Measurements from ENCODE around the gene PGAP3.

- TF ChIP-seq, protein P1, sequence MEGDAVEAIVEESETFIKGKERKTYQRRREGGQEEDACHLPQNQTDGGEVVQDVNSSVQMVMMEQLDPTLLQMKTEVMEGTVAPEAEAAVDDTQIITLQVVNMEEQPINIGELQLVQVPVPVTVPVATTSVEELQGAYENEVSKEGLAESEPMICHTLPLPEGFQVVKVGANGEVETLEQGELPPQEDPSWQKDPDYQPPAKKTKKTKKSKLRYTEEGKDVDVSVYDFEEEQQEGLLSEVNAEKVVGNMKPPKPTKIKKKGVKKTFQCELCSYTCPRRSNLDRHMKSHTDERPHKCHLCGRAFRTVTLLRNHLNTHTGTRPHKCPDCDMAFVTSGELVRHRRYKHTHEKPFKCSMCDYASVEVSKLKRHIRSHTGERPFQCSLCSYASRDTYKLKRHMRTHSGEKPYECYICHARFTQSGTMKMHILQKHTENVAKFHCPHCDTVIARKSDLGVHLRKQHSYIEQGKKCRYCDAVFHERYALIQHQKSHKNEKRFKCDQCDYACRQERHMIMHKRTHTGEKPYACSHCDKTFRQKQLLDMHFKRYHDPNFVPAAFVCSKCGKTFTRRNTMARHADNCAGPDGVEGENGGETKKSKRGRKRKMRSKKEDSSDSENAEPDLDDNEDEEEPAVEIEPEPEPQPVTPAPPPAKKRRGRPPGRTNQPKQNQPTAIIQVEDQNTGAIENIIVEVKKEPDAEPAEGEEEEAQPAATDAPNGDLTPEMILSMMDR (conservative IDR thresholded peaks at IDR 0.05; ENCODE audit: low read length), result no peak
- TF ChIP-seq EZH2phosphoT487 (IDR thresholded peaks at IDR 0.05; ENCODE audit: borderline replicate concordance), result no peak
These were observed 35.8 kb downstream of the PGAP3 start for GRCh38 chr17:39651923-39652586.

Measured in Loucy (cell line).